HG02981 (cell line): Measurements from ENCODE around the gene NAP1L5.

Experiments used
- ATAC-seq: cut with Tn5 transposase; IDR thresholded peaks from one replicate; pipeline ENCODE4 v1.9.1; 2021; ENCODE audit warnings: mild to moderate bottlenecking, moderate library complexity; ENCODE audit not compliant: unreplicated experiment

Gene NAP1L5

GRCh38 chr4:88661739-88662138 lies 35.9 kb downstream of the NAP1L5 start:
- ATAC-seq, result no peak

GRCh38 chr4:88660446-88661294 lies 37.0 kb downstream of the NAP1L5 start:
- ATAC-seq, result no peak

- ATAC-seq, result no peak
Observed at GRCh38 chr4:88659890-88660208, 37.8 kb downstream of the NAP1L5 start.

- ATAC-seq, result peak; percentile 91
Observed at GRCh38 chr4:88659055-88659889, 38.4 kb downstream of the NAP1L5 start.

- no peak for ATAC-seq
Observed at GRCh38 chr4:88655226-88655625, 42.4 kb downstream of the NAP1L5 start.

- no peak for ATAC-seq
Observed at GRCh38 chr4:88653371-88653946, 44.2 kb downstream of the NAP1L5 start.

- no peak for ATAC-seq
Observed at GRCh38 chr4:88649716-88650115, 47.9 kb downstream of the NAP1L5 start.

- no peak for ATAC-seq
Observed at GRCh38 chr4:88646528-88647280, 50.9 kb downstream of the NAP1L5 start.

GRCh38 chr4:88645994-88646393 lies 51.6 kb downstream of the NAP1L5 start:
- no peak for ATAC-seq
